Activated T-helper 9 cell treated with anti-CD3 and anti-CD28 coated beads, Interleukin-2, amount 50 U/mL, for 16 hours (primary cell): Measurements from ENCODE around the gene SERPINH1.
A peak's percentile ranks its signal among the peaks of the same experiment; 100 is the strongest.

Experiments used
- DNase-seq: peaks from one replicate; pipeline ENCODE4 v3.0.0-alpha.2; 2020; ENCODE audit warnings: low read depth

The SERPINH1 gene

DNA sequence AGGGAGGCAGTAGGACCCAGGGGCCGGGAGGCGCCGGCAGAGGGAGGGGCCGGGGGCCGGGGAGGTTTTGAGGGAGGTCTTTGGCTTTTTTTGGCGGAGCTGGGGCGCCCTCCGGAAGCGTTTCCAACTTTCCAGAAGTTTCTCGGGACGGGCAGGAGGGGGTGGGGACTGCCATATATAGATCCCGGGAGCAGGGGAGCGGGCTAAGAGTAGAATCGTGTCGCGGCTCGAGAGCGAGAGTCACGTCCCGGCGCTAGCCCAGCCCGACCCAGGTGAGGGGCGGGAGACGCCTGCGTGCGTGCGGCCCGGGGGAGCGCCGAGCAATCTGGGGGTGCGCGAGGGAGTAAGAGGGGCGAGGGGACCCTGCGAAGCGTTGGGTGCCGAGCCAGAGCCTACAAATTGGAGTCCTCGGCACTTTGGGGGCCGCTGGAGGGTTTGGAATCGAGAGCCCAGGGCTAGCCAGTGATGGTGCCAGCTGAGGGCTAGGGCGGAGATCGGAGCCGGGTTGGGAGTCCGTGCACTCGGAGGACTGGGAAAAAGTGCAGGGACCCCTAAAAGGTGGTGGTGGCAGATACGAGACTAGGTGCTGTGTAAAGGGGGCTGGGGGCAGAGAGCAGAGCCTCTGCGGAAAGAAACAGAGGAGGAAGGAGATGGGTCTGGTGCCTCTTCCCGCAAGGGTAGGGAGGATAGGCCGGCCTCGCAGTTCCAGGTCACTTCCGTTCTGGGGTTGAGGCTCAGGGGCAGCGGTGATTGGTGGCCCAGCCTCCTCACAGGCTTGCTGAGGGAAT is at the start of gene SERPINH1:
TSS of gene SERPINH1 (plus strand) at position 206 of the 788 bp plus-strand sequence. CDS start 4,097 bp downstream, outside the sequence.
- DNase-seq = peak; percentile 48

- no peak for DNase-seq
Measured at GRCh38 chr11:75513250-75513649, 48.8 kb upstream of the SERPINH1 start.

DNA sequence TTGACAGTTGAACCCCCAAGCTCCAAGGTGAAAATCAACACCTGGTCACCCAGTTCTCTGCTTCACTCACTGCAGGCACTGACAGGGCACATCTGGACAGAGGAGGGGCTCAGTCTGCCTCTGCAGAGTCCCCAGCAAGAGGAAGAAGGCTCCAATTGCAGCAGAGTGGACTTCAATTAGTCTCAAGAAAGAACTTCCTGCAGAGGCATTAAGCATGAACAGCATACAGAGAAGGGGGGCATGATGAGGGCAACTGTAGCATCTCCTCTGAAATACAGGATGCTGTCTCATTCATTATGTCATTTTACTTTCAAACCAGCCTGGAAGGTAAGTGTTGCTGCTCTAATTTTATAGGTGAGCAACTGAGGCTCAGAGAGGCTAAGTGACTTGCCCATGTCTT is 47.5 kb upstream of the SERPINH1 start:
- DNase-seq = no peak

DNA sequence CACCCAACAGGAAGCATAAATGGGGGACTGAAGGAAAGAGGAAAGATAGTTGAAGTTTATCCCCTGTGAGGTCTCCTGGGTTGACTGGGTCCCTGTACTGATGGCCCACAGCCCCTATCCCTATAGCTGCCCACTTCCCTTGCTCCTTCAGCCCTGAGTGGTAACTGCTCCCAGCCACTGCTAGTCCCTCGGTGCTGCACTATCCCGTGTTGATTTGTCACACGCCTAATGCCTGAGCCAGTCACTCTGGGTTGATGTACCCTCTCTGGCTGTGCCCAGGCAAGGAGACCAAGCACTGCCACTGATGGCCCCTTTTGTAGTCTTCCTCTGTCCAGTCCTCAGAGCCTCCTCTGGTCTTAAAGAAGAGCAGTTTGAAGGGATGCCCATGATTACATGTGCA is 45.9 kb upstream of the SERPINH1 start:
- DNase-seq = no peak

DNA sequence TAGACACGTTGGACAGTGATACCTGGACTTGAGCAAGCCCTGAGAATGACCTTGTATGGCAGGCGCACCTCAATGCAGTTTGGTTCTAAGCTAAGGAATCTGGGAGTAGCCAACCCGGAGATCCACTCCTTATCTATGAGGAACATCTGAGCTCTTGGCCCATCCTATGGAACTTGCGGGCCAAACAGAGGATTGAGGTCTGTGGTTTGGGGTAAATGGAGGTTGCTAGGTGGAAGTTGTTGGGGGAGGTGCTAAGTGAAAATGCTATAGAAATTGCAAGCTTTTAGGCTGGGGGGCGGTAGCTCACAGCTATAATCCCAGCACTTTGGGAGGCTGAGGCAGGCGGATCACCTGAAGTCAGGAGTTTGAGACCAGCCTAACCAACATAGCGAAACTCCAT is 45.2 kb upstream of the SERPINH1 start:
- DNase-seq = no peak

DNA sequence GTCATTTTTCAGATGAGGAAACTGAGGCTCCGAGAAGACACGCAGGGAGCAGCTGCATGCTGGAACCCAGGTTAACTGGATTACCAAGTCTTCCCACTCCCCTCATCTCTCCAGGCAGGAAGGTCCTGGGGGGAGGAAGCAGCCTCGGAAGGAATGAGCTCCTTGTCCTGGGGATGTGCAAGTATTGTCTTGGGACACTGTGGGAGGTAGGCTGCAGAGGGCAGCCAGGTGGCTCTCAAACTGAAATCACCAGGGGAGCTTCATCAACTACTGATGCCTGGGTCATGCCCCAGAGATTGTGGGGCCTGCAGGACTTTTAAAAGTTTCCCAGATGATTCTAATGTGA is 43.9 kb upstream of the SERPINH1 start:
- DNase-seq = no peak

GRCh38 chr11:75518771-75519653 is 43.0 kb upstream of the SERPINH1 start:
- no peak for DNase-seq

DNA sequence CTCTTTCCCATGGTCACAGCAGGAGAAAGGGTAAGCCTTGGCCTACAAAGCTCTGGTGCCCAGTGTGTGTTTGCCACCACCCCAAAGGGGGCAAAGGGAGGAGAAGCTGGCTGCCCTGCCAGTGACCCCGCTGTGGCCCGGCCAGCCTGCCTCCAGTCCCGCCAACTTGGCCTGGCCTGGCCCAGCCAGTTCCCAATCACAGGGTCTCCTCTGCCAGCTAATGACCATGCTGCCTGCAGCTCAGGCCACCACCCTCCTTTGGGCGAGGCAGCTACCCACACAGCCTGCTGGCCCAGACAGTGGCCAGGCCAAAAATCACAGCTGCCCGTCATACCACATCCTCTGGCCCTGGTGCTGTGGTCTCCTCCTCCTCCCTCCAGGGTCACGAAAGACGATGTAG is 41.4 kb upstream of the SERPINH1 start:
- DNase-seq = no peak

DNA sequence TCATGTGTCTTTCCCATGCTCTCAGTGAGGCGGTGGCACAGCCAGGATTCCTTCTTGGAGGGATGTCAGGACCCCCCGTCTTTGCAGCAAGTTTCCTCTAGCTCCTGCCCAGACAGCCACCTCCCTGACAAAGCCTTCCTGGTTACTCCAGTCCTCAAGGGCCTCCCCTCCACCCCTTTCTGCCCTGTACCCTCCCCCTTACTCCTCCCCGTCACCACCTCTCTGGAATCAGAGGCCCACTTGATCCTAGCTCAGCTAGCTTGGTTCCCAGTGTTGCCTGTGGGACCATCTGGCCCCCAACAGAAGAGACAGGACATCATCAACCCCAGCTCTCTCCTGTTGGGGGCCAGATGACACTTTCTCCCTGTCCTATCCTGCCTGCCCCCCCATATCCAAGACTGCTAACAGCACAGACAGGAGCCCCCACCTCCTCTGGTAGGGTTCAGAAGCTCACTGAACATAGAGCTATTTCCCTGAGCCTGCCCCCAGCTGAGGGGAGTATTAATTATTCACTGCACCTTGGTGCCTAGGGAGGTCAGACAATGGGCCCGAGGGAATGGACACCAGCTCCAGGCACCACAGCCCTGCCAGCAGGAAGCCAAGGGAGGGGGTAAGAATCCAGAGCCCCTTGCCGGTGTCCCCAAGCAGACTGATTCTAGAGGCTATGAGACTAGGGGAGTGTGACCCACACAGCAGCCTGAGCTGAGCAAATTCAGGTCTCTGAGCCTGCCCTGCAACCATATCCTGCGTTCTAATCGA is 39.6 kb upstream of the SERPINH1 start:
- no peak for DNase-seq

DNA sequence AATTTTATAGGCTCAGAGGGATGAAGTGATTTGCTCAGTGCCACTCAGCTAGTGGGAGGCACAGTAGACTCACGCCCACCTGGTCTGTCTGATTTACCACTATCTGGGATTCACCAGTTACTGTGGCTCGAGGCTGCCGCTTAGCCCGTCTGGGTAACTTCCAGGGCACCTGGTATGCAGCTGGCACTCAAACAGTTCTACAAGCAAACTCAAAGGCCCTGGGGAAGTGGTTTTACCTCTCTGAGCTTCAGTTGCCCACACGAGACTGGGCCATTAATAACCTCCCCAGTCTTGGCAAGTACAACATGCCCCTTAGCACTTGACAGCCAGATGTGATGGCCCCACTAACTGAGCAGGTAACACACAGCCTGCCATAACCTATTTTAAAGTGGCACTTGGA is 38.9 kb upstream of the SERPINH1 start:
- DNase-seq = no peak

GRCh38 chr11:75523811-75524664 is 38.0 kb upstream of the SERPINH1 start:
- DNase-seq = no peak

DNA sequence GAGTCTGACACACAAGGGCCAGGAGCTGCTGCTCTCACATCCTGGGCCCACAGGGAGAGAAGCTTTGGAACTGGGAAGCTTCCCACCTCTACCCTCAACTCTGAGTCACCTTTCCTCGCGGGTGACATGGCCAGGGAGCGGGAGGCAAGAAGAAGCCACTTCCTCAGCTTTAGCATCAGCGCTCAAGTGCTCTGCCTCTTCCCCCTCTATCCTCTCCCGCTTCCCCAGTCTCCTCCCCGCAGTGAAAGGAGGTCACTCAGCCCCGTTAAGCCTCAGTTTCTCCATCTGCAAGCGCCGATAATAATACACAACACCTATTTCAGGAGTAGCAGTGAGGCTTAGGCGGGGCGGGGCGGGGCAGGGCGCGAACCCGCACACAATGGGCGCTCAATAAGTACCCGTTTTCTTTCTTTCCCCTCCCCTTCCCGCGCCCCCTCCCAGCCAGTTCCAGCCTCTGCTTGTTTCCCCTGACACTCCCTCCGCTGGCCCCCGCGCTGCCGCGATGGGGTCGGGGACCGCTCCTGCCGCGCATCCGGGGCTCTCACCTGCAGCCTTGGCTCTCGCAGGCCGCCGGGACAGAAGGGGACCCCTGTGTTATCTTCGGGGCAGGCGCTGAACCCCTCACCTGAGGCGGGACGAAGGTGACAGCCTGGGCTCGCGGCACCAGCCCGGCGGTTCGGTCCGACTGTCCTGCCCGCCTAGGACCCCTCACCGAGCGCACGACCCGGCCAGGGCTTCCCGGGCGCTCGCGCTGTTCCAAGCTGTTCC is 37.2 kb upstream of the SERPINH1 start:
- peak; percentile 27 for DNase-seq

DNA sequence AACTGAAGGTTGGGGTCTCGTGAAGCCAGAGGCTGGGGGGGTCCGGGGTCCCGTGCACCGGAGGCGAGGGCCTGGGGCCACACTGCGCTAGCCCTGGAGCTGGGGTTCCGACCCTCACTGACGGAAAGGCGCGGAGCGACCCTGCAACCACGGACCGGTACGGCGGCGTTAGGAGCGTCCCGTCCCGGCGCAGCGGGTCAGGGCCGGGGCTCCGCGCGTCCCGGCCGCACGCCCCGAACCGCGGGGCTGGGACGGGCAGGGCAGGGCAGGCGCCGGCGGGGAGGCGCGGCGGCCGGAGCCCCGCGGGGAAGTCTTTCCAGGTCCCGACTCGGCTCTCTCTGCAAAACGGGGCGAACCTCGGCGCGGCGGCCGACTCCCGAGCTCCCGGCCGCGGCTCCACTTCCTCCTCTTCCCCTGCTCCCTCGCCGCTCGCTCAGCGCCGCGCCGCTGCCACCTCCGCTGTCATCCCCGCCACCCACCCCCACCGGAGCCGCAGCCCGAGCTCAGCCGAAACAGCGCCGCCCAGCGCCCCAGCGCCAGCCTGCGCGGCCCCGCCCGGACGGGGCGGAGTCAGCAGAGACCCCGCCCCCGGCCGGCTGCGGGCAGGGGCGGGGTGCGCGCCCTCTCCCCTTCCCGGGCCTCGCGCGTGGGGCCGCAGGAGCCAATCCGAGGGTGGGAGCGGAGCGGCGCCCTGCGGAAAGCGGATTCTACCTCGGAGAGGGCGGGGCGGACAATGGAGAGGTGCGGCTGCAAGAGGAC is 36.4 kb upstream of the SERPINH1 start, which contains the start of gene GDPD5:
TSS of gene GDPD5 (minus strand) at position 509 of the 759 bp plus-strand sequence. CDS start 48,206 bp downstream, outside the sequence.
- peak; percentile 81 for DNase-seq

- DNase-seq = no peak
Measured at GRCh38 chr11:75526192-75526541, 35.9 kb upstream of the SERPINH1 start.

DNA sequence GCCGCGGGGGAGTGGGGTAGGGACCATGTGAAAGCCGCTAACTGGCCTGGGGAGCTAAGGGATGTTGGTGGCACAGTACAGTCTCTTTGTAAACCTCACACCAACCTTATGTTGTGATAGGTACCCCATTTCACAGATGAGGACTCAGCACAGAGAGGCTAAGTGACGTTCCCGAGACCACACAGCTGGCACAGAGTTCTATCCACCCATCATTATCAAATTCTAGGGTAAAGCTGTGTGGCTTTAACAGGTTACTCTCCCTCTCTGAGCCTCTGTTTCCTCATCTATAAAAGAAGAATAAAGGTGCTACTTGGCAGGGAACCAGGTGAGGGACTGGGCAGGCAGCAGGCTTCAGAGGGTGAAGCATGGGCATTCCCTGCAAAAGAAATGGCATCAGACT is 34.9 kb upstream of the SERPINH1 start:
- no peak for DNase-seq

- no peak for DNase-seq
Measured at GRCh38 chr11:75527938-75528735, 33.9 kb upstream of the SERPINH1 start.

- DNase-seq = no peak
Measured at GRCh38 chr11:75530577-75530976, 31.5 kb upstream of the SERPINH1 start.

DNA sequence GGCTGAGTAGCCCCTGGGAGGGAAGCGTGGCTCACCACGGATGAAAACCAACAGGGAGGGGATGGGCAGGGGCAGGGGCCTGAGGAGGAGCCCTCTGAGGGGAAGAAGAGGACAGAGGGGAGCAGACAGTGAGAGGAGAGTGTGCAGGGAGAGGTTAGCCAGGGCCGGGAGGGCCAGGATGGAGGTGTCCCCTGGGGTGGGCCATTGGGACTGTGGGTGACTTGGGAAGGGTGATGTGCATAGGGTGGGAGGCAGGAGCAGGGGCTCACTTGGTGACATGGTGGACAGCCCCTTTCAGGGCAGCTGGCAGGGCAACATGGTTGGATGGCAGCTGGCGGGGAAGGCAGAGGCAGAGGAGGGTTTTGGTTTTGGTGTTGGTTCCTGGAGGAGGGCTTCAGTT is 30.7 kb upstream of the SERPINH1 start:
- DNase-seq = no peak
